GM23338 (cell line): ENCODE results near the gene TNS1. TPM values are rescaled to one million over a fixed set of nuclear protein-coding genes. Genes with fewer than 3 reads are reported as not detected.

ENCODE experiments used
- ATAC-seq: fragments of 200-7000 bp; cut with Tn5 transposase; 3 replicates; pipeline ENCODE4 v1.9.1; 2020
- DNase-seq: peaks from one replicate; pipeline ENCODE4 v3.0.0-alpha.2; 2015; ENCODE audit warnings: low spot score
- H2AFZ ChIP-seq: fragments of 200-600 bp; sonication (generic); 2 replicates; pipeline ENCODE4 v1.8.0; 2016; ENCODE audit warnings: antibody characterized with exemption, mild to moderate bottlenecking, moderate library complexity
- H3F3A ChIP-seq: fragments of 200-600 bp; sonication (generic); replicated peaks from 2 replicates; pipeline ENCODE4 v1.8.0; 2017; ENCODE audit warnings: antibody characterized with exemption, mixed run types, low read depth
- H3K27ac ChIP-seq: fragments of 200-600 bp; sonication (generic); 2 replicates; pipeline ENCODE4 v1.6.1; 2016; ENCODE audit warnings: low read depth
- H3K27me3 ChIP-seq: fragments of 200-600 bp; sonication (generic); 2 replicates; pipeline ENCODE4 v1.8.0; 2016; ENCODE audit warnings: mild to moderate bottlenecking, mixed run types, moderate library complexity; ENCODE audit not compliant: insufficient read depth
- H3K36me3 ChIP-seq: fragments of 200-600 bp; sonication (generic); 2 replicates; pipeline ENCODE4 v1.8.0; 2016; ENCODE audit warnings: mild to moderate bottlenecking; ENCODE audit not compliant: insufficient read depth
- H3K4me1 ChIP-seq: fragments of 200-600 bp; sonication (generic); 2 replicates; pipeline ENCODE4 v1.8.0; 2016; ENCODE audit warnings: mild to moderate bottlenecking, moderate library complexity; ENCODE audit not compliant: insufficient read depth
- H3K4me2 ChIP-seq: fragments of 200-600 bp; sonication (generic); 2 replicates; pipeline ENCODE4 v1.7.1; 2017; ENCODE audit warnings: mixed run types
- H3K4me3 ChIP-seq: fragments of 200-600 bp; sonication (generic); 2 replicates; pipeline ENCODE4 v1.6.1; 2016; ENCODE audit warnings: mixed run types
- H3K79me2 ChIP-seq: fragments of 200-600 bp; sonication (generic); replicated peaks from 2 replicates; pipeline ENCODE4 v1.8.0; 2017; ENCODE audit warnings: mild to moderate bottlenecking; ENCODE audit not compliant: insufficient read depth
- H3K9me2 ChIP-seq: fragments of 200-600 bp; sonication (generic); 2 replicates; pipeline ENCODE4 v1.8.0; 2017; ENCODE audit not compliant: insufficient read depth
- H4K20me1 ChIP-seq: fragments of 200-600 bp; sonication (generic); replicated peaks from 2 replicates; pipeline ENCODE4 v1.8.0; 2017; ENCODE audit warnings: mild to moderate bottlenecking; ENCODE audit not compliant: insufficient read depth
- H3K27ac Mint-ChIP-seq: 2 replicates; pipeline ENCODE4 v1.8.0; 2020; ENCODE audit warnings: inconsistent platforms, mild to moderate bottlenecking, moderate library complexity, mixed read lengths
- H3K27me3 Mint-ChIP-seq: 3 replicates; pipeline ENCODE4 v1.8.0; 2022; ENCODE audit warnings: low read depth, mild to moderate bottlenecking, moderate library complexity, mixed read lengths, inconsistent platforms; ENCODE audit not compliant: insufficient read depth, poor library complexity
- H3K36me3 Mint-ChIP-seq: 3 replicates; pipeline ENCODE4 v1.8.0; 2021; ENCODE audit warnings: low read depth, mild to moderate bottlenecking, inconsistent platforms, moderate library complexity, mixed read lengths
- H3K4me1 Mint-ChIP-seq: 3 replicates; pipeline ENCODE4 v1.8.0; 2020; ENCODE audit warnings: mild to moderate bottlenecking, inconsistent platforms, mixed read lengths
- H3K4me3 Mint-ChIP-seq: 3 replicates; pipeline ENCODE4 v1.8.0; 2021; ENCODE audit warnings: moderate library complexity, mild to moderate bottlenecking, inconsistent platforms, mixed read lengths
- H3K9me3 Mint-ChIP-seq: 3 replicates; pipeline ENCODE4 v1.8.0; 2020; ENCODE audit warnings: moderate library complexity, mild to moderate bottlenecking, inconsistent platforms, mixed read lengths
- ETS1 ChIP-seq: IDR thresholded peaks from 2 replicates; pipeline ENCODE4 v1.6.1; 2016; ENCODE audit warnings: antibody characterized with exemption
- EZH2 ChIP-seq: fragments of 200-600 bp; sonication (generic); IDR thresholded peaks from one replicate; pipeline ENCODE4 v1.8.0; 2017; ENCODE audit warnings: antibody characterized with exemption, mild to moderate bottlenecking, low read depth; ENCODE audit not compliant: unreplicated experiment
- EZH2phosphoT487 ChIP-seq: fragments of 200-600 bp; sonication (generic); IDR thresholded peaks from one replicate; pipeline ENCODE4 v1.8.1; 2018; ENCODE audit warnings: antibody characterized with exemption; ENCODE audit not compliant: unreplicated experiment
- JUNB ChIP-seq: IDR thresholded peaks from one replicate; pipeline ENCODE4 v1.6.1; 2016; ENCODE audit warnings: antibody characterized with exemption; ENCODE audit not compliant: unreplicated experiment
- NANOG ChIP-seq: IDR thresholded peaks from 2 replicates; pipeline ENCODE4 v1.6.1; 2016; ENCODE audit warnings: antibody characterized with exemption, borderline replicate concordance
- POLR2AphosphoS5 ChIP-seq: IDR thresholded peaks from 2 replicates; pipeline ENCODE4 v1.6.1; 2016; ENCODE audit warnings: antibody characterized with exemption, low read depth
- ZNF114 ChIP-seq: fragments of 250-450 bp; sonication (Bioruptor Pico); IDR thresholded peaks from 2 replicates; pipeline ENCODE4 v1.5.0; 2020; ENCODE audit warnings: mild to moderate bottlenecking, moderate library complexity
- ZNF331 ChIP-seq: fragments of 250-450 bp; sonication (Bioruptor Pico); IDR thresholded peaks from 2 replicates; pipeline ENCODE4 v1.5.0; 2020; ENCODE audit warnings: low read depth, mild to moderate bottlenecking, moderate library complexity
- polyA plus RNA-seq: library from polyadenylated mRNA; unstranded; fragments of >200 nt; fragmentation: Nextera tagmentation; extraction: Ambion mirVana; gene quantifications from 2 replicates; pipeline ENCODE4 v1.2.1, GENCODE V29; 2016
- total RNA-seq: library from RNA; depleted of rRNA; stranded (reverse); fragments of >200 nt; shearing (Covaris generic); gene quantifications from 2 replicates; pipeline ENCODE4 v1.2.3, GENCODE V29; 2014
- TF ChIP-seq, protein P1 (sequence below): fragments of 250-450 bp; sonication (Bioruptor Pico); IDR thresholded peaks from 2 replicates; pipeline ENCODE4 v1.5.0; 2020; ENCODE audit warnings: mild to moderate bottlenecking, moderate library complexity
- TF ChIP-seq, protein P2 (sequence below), 2 experiments: fragments of 200-600 bp in 1 of 2; sonication (generic) in 1 of 2; conservative IDR thresholded peaks; 2 replicates each; pipeline versions ENCODE4 v1.5.1 to v1.6.1; 2016 to 2017; ENCODE audit warnings: antibody characterized with exemption in 2 of 2, low read depth in 2 of 2, mild to moderate bottlenecking in 2 of 2, moderate library complexity in 1 of 2

The TNS1 gene
- total and polyA plus RNA-seq, 2 experiments from 2014 or later, result 2.0 to 7.4 TPM

DNA sequence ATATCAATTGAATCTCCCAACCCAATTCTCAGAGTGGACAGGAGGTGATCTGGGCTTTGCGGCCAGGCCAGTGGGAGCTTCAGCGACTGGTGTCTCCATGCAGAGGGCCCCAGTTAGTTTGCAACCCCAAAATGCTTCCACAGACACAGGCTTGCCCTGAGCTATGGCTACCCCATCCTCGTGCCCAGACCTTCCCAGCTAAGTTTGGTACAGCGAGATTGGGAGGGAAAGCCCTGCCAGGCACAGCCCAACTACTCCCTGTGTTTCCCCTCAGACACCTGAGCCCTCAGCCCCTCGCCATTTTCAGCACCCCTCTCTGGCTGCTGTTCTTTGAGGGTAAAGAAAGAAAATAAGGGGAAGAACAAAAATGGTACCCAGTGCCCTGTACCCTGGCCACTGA lies 142.9 kb downstream of the TNS1 start:
- Histone ChIP-seq H3K4me3 (no peak overlapping the region), H3F3A (no peaks in the 10 kb centered on the region), H3K9me2 (no peaks in the 10 kb centered on the region), H2AFZ (no peak overlapping the region), H3K27ac (no peak overlapping the region), H3K4me2 (no peak overlapping the region), H4K20me1 (no peaks in the 10 kb centered on the region), H3K79me2 (no peaks in the 10 kb centered on the region), H3K36me3 (no peaks in the 10 kb centered on the region), H3K4me1 (peaks cover 11% of the 10 kb centered on the region; the same call in 1 of the 2 replicates), H3K27me3 (no peaks in the 10 kb centered on the region)
- Mint-ChIP-seq H3K4me3 (no peak overlapping the region), H3K27ac (no peak overlapping the region), H3K27me3 (peaks cover 5% of the 10 kb centered on the region), H3K36me3 (no peaks in the 10 kb centered on the region), H3K9me3 (no peaks in the 10 kb centered on the region), H3K4me1 (peaks cover 41% of the 10 kb centered on the region)
- DNase-seq (no peak), ATAC-seq (no peak)
- TF ChIP-seq NANOG (no peak), ZNF114 (CRISPR knock-in tag) (no peak), JUNB (no peak), ZNF331 (no peak), ETS1 (no peak), EZH2phosphoT487 (no peak), POLR2AphosphoS5 (no peak), EZH2 (no peak)
- TF ChIP-seq, protein P1, sequence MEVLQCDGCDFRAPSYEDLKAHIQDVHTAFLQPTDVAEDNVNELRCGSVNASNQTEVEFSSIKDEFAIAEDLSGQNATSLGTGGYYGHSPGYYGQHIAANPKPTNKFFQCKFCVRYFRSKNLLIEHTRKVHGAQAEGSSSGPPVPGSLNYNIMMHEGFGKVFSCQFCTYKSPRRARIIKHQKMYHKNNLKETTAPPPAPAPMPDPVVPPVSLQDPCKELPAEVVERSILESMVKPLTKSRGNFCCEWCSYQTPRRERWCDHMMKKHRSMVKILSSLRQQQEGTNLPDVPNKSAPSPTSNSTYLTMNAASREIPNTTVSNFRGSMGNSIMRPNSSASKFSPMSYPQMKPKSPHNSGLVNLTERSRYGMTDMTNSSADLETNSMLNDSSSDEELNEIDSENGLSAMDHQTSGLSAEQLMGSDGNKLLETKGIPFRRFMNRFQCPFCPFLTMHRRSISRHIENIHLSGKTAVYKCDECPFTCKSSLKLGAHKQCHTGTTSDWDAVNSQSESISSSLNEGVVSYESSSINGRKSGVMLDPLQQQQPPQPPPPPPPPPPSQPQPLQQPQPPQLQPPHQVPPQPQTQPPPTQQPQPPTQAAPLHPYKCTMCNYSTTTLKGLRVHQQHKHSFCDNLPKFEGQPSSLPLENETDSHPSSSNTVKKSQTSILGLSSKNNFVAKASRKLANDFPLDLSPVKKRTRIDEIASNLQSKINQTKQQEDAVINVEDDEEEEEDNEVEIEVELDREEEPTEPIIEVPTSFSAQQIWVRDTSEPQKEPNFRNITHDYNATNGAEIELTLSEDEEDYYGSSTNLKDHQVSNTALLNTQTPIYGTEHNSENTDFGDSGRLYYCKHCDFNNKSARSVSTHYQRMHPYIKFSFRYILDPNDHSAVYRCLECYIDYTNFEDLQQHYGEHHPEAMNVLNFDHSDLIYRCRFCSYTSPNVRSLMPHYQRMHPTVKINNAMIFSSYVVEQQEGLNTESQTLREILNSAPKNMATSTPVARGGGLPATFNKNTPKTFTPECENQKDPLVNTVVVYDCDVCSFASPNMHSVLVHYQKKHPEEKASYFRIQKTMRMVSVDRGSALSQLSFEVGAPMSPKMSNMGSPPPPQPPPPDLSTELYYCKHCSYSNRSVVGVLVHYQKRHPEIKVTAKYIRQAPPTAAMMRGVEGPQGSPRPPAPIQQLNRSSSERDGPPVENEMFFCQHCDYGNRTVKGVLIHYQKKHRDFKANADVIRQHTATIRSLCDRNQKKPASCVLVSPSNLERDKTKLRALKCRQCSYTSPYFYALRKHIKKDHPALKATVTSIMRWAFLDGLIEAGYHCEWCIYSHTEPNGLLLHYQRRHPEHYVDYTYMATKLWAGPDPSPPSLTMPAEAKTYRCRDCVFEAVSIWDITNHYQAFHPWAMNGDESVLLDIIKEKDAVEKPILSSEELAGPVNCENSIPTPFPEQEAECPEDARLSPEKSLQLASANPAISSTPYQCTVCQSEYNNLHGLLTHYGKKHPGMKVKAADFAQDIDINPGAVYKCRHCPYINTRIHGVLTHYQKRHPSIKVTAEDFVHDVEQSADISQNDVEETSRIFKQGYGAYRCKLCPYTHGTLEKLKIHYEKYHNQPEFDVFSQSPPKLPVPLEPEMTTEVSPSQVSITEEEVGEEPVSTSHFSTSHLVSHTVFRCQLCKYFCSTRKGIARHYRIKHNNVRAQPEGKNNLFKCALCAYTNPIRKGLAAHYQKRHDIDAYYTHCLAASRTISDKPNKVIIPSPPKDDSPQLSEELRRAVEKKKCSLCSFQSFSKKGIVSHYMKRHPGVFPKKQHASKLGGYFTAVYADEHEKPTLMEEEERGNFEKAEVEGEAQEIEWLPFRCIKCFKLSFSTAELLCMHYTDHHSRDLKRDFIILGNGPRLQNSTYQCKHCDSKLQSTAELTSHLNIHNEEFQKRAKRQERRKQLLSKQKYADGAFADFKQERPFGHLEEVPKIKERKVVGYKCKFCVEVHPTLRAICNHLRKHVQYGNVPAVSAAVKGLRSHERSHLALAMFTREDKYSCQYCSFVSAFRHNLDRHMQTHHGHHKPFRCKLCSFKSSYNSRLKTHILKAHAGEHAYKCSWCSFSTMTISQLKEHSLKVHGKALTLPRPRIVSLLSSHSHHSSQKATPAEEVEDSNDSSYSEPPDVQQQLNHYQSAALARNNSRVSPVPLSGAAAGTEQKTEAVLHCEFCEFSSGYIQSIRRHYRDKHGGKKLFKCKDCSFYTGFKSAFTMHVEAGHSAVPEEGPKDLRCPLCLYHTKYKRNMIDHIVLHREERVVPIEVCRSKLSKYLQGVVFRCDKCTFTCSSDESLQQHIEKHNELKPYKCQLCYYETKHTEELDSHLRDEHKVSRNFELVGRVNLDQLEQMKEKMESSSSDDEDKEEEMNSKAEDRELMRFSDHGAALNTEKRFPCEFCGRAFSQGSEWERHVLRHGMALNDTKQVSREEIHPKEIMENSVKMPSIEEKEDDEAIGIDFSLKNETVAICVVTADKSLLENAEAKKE (CRISPR knock-in tag), result no peak
- TF ChIP-seq, protein P2, sequence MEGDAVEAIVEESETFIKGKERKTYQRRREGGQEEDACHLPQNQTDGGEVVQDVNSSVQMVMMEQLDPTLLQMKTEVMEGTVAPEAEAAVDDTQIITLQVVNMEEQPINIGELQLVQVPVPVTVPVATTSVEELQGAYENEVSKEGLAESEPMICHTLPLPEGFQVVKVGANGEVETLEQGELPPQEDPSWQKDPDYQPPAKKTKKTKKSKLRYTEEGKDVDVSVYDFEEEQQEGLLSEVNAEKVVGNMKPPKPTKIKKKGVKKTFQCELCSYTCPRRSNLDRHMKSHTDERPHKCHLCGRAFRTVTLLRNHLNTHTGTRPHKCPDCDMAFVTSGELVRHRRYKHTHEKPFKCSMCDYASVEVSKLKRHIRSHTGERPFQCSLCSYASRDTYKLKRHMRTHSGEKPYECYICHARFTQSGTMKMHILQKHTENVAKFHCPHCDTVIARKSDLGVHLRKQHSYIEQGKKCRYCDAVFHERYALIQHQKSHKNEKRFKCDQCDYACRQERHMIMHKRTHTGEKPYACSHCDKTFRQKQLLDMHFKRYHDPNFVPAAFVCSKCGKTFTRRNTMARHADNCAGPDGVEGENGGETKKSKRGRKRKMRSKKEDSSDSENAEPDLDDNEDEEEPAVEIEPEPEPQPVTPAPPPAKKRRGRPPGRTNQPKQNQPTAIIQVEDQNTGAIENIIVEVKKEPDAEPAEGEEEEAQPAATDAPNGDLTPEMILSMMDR (conservative IDR thresholded peaks at IDR 0.05; ENCODE audit: low read depth in 2 of 2), result no peak
